Measurements from ENCODE around the gene CIDEB.

CIDEB gene

DNA sequence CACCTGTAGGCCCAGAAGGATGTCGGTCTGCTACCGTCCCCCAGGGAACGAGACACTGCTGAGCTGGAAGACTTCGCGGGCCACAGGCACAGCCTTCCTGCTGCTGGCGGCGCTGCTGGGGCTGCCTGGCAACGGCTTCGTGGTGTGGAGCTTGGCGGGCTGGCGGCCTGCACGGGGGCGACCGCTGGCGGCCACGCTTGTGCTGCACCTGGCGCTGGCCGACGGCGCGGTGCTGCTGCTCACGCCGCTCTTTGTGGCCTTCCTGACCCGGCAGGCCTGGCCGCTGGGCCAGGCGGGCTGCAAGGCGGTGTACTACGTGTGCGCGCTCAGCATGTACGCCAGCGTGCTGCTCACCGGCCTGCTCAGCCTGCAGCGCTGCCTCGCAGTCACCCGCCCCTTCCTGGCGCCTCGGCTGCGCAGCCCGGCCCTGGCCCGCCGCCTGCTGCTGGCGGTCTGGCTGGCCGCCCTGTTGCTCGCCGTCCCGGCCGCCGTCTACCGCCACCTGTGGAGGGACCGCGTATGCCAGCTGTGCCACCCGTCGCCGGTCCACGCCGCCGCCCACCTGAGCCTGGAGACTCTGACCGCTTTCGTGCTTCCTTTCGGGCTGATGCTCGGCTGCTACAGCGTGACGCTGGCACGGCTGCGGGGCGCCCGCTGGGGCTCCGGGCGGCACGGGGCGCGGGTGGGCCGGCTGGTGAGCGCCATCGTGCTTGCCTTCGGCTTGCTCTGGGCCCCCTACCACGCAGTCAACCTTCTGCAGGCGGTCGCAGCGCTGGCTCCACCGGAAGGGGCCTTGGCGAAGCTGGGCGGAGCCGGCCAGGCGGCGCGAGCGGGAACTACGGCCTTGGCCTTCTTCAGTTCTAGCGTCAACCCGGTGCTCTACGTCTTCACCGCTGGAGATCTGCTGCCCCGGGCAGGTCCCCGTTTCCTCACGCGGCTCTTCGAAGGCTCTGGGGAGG lies 3.1 kb upstream of the CIDEB start, which contains the start of gene LTB4R:
LTB4R (plus strand) TSS at position 857 of the 959 bp plus-strand sequence. CDS start 4,150 bp downstream, outside the sequence.
- no peak for DNase-seq (ENCODE audit: extremely low read depth, low read depth)
- TF ChIP-seq, protein P1, sequence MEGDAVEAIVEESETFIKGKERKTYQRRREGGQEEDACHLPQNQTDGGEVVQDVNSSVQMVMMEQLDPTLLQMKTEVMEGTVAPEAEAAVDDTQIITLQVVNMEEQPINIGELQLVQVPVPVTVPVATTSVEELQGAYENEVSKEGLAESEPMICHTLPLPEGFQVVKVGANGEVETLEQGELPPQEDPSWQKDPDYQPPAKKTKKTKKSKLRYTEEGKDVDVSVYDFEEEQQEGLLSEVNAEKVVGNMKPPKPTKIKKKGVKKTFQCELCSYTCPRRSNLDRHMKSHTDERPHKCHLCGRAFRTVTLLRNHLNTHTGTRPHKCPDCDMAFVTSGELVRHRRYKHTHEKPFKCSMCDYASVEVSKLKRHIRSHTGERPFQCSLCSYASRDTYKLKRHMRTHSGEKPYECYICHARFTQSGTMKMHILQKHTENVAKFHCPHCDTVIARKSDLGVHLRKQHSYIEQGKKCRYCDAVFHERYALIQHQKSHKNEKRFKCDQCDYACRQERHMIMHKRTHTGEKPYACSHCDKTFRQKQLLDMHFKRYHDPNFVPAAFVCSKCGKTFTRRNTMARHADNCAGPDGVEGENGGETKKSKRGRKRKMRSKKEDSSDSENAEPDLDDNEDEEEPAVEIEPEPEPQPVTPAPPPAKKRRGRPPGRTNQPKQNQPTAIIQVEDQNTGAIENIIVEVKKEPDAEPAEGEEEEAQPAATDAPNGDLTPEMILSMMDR (IDR thresholded peaks at IDR 0.05; ENCODE audit: low read depth, low read length): peak; percentile 9

GRCh38 chr14:24310265-24310645 lies 2.5 kb upstream of the CIDEB start:
- TF ChIP-seq, protein P1 (IDR thresholded peaks at IDR 0.05; ENCODE audit: low read depth, low read length): no peak
- no peak for DNase-seq (ENCODE audit: extremely low read depth, low read depth)

- no peak for DNase-seq (ENCODE audit: extremely low read depth, low read depth)
- TF ChIP-seq, protein P1 (IDR thresholded peaks at IDR 0.05; ENCODE audit: low read depth, low read length): no peak
Observed at GRCh38 chr14:24309538-24310264, 1.9 kb upstream of the CIDEB start, which contains the start of gene LTB4R2. TSS of gene LTB4R2 (plus strand) at chr14:24310140. CDS start at chr14:24310665, 525 bp downstream.

GRCh38 chr14:24308342-24309124 lies 756 bp upstream of the CIDEB start:
- TF ChIP-seq, protein P1 (IDR thresholded peaks at IDR 0.05; ENCODE audit: low read depth, low read length): no peak

GRCh38 chr14:24307156-24307574 lies 612 bp downstream of the CIDEB start:
- DNase-seq (ENCODE audit: extremely low read depth, low read depth): no peak
- TF ChIP-seq, protein P1 (IDR thresholded peaks at IDR 0.05; ENCODE audit: low read depth, low read length): no peak

More at GRCh38 chr14:24308342-24309124, 756 bp upstream of the CIDEB start:
- DNase-seq (ENCODE audit: extremely low read depth, low read depth): no peak

DNA sequence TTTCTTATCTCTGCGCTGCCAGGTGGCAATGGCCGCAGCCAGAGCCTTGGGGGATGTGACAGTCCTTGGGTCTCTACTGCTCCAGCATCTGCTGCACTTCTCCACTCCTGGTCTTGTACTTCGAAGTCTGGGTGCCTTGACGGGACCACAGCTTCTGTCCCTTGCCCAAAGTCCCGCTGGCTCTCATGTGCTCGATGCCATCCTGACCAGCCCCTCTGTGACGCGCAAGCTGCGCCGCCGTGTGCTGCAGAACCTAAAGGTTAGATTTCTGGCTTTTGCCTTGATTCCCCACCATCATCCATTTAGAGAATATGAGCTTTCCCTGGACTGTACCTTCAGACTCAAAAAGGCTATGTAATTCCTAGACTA lies 3.8 kb downstream of the CIDEB start:
- TF ChIP-seq, protein P1 (IDR thresholded peaks at IDR 0.05; ENCODE audit: low read depth, low read length): no peak
- DNase-seq (ENCODE audit: extremely low read depth, low read depth): no peak
